Epithelial cell of proximal tubule (primary cell): ENCODE data around the gene FCHO1. TPM values are rescaled to one million over a fixed set of nuclear protein-coding genes. Genes with fewer than 3 reads are reported as not detected.

Experiments used
- DNase-seq: peaks from one replicate; pipeline ENCODE4 v3.0.0-alpha.2; 2011; ENCODE audit warnings: low read depth
- H3K4me3 ChIP-seq: 2 replicates; pipeline ENCODE4 v1.5.1; 2011; ENCODE audit warnings: low read depth, mild to moderate bottlenecking, low read length
- CTCF ChIP-seq: conservative IDR thresholded peaks from 2 replicates; pipeline ENCODE4 v1.5.1; 2012; ENCODE audit warnings: low read depth, mild to moderate bottlenecking, low read length
- total RNA-seq: library from RNA; depleted of rRNA; stranded (reverse); fragments of >200 nt; gene quantifications from 2 replicates; pipeline ENCODE4 v1.2.3, GENCODE V29; 2015

The FCHO1 gene
- total RNA-seq, 1 donor from 2014 or later = 18.0 TPM

GRCh38 chr19:17747205-17748098 is 3.8 kb upstream of the FCHO1 start:
- H3K4me3 ChIP-seq = peak overlapping the region; percentile 51
- no peak for TF ChIP-seq CTCF
- peak; percentile 33 for DNase-seq

GRCh38 chr19:17748884-17749638 is 2.2 kb upstream of the FCHO1 start:
- no peak for DNase-seq
- no peak for TF ChIP-seq CTCF

GRCh38 chr19:17749912-17750317 is 1.4 kb upstream of the FCHO1 start:
- DNase-seq = no peak
- no peak for TF ChIP-seq CTCF

More at GRCh38 chr19:17748884-17749638, 2.2 kb upstream of the FCHO1 start:
- H3K4me3 ChIP-seq = no peak overlapping the region

GRCh38 chr19:17751912-17752273 is 616 bp downstream of the FCHO1 start:
- DNase-seq = no peak
- H3K4me3 ChIP-seq = no peak overlapping the region
- no peak for TF ChIP-seq CTCF

More at GRCh38 chr19:17749912-17750317, 1.4 kb upstream of the FCHO1 start:
- H3K4me3 ChIP-seq = no peak overlapping the region

GRCh38 chr19:17752865-17753639 is 1.8 kb downstream of the FCHO1 start:
- no peak overlapping the region for H3K4me3 ChIP-seq
- DNase-seq = no peak
- TF ChIP-seq CTCF = no peak

GRCh38 chr19:17753976-17754375 is 2.7 kb downstream of the FCHO1 start:
- H3K4me3 ChIP-seq = no peak overlapping the region
- no peak for TF ChIP-seq CTCF
- no peak for DNase-seq
